MM.1S (cell line): ENCODE results near the gene FAM98A.

ENCODE experiments used
- DNase-seq: peaks from one replicate; pipeline ENCODE4 v3.0.0-alpha.2; 2015
- H2AFZ ChIP-seq: fragments of 300-600 bp; sonication (generic); 2 replicates; pipeline ENCODE4 v1.6.0; 2016; ENCODE audit warnings: antibody characterized with exemption, low read length
- H3F3A ChIP-seq: fragments of 300-600 bp; sonication (generic); 2 replicates; pipeline ENCODE4 v1.6.1; 2016; ENCODE audit warnings: mild to moderate bottlenecking, antibody characterized with exemption, low read length, moderate library complexity, mixed read lengths; ENCODE audit not compliant: insufficient read depth
- H3K27ac ChIP-seq: fragments of 300-600 bp; sonication (generic); 2 replicates; pipeline ENCODE4 v1.5.1; 2016; ENCODE audit warnings: mild to moderate bottlenecking, low read length
- H3K27me3 ChIP-seq: fragments of 300-600 bp; sonication (generic); replicated peaks from 2 replicates; pipeline ENCODE4 v1.6.0; 2016; ENCODE audit warnings: low read length; ENCODE audit not compliant: insufficient read depth
- H3K36me3 ChIP-seq: fragments of 300-600 bp; sonication (generic); replicated peaks from 2 replicates; pipeline ENCODE4 v1.6.1; 2016; ENCODE audit warnings: mild to moderate bottlenecking, low read length, mixed read lengths; ENCODE audit not compliant: insufficient read depth
- H3K4me1 ChIP-seq: fragments of 300-600 bp; sonication (generic); 2 replicates; pipeline ENCODE4 v1.6.1; 2016; ENCODE audit warnings: low read length, mixed read lengths
- H3K4me2 ChIP-seq: fragments of 300-600 bp; sonication (generic); 2 replicates; pipeline ENCODE4 v1.6.0; 2016; ENCODE audit warnings: low read depth, low read length
- H3K4me3 ChIP-seq: fragments of 300-600 bp; sonication (generic); 2 replicates; pipeline ENCODE4 v1.5.1; 2016; ENCODE audit warnings: low read length, mixed read lengths
- H3K79me2 ChIP-seq: fragments of 300-600 bp; sonication (generic); 2 replicates; pipeline ENCODE4 v1.6.1; 2016; ENCODE audit warnings: mixed run types, low read length, mixed read lengths
- H3K9ac ChIP-seq: fragments of 300-600 bp; sonication (generic); 2 replicates; pipeline ENCODE4 v1.6.1; 2016; ENCODE audit warnings: low read length, mixed read lengths
- H3K9me2 ChIP-seq: fragments of 300-600 bp; sonication (generic); replicated peaks from 2 replicates; pipeline ENCODE4 v1.6.1; 2016; ENCODE audit warnings: mild to moderate bottlenecking, low read length, mixed read lengths; ENCODE audit not compliant: insufficient read depth
- H3K9me3 ChIP-seq: fragments of 300-600 bp; sonication (generic); replicated peaks from 2 replicates; pipeline ENCODE4 v1.6.1; 2016; ENCODE audit warnings: mild to moderate bottlenecking, low read length, mixed read lengths; ENCODE audit not compliant: insufficient read depth
- H4K20me1 ChIP-seq: fragments of 300-600 bp; sonication (generic); 2 replicates; pipeline ENCODE4 v1.6.1; 2016; ENCODE audit warnings: mild to moderate bottlenecking, low read length, moderate library complexity, mixed read lengths; ENCODE audit not compliant: insufficient read depth
- EZH2 ChIP-seq: fragments of 300-600 bp; sonication (generic); optimal IDR thresholded peaks from 2 replicates; pipeline ENCODE3; 2017; ENCODE audit warnings: low read depth, mild to moderate bottlenecking, antibody characterized with exemption, low read length, mixed read lengths
- EZH2phosphoT487 ChIP-seq: fragments of 300-600 bp; sonication (generic); IDR thresholded peaks from 2 replicates; pipeline ENCODE4 v1.6.1; 2018; ENCODE audit warnings: antibody characterized with exemption, low read length
- TF ChIP-seq, protein P1 (sequence below): fragments of 300-600 bp; sonication (generic); IDR thresholded peaks from 2 replicates; pipeline ENCODE4 v1.5.1; 2016; ENCODE audit warnings: antibody characterized with exemption, low read length, mixed read lengths

The FAM98A gene

GRCh38 chr2:33606622-33607021, 7.5 kb upstream of the FAM98A start:
- TF ChIP-seq EZH2 (no peak), EZH2phosphoT487 (no peak)
- TF ChIP-seq, protein P1, sequence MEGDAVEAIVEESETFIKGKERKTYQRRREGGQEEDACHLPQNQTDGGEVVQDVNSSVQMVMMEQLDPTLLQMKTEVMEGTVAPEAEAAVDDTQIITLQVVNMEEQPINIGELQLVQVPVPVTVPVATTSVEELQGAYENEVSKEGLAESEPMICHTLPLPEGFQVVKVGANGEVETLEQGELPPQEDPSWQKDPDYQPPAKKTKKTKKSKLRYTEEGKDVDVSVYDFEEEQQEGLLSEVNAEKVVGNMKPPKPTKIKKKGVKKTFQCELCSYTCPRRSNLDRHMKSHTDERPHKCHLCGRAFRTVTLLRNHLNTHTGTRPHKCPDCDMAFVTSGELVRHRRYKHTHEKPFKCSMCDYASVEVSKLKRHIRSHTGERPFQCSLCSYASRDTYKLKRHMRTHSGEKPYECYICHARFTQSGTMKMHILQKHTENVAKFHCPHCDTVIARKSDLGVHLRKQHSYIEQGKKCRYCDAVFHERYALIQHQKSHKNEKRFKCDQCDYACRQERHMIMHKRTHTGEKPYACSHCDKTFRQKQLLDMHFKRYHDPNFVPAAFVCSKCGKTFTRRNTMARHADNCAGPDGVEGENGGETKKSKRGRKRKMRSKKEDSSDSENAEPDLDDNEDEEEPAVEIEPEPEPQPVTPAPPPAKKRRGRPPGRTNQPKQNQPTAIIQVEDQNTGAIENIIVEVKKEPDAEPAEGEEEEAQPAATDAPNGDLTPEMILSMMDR: no peak
- Histone ChIP-seq H3K27ac (no peak overlapping the region), H3K79me2 (no peaks in the 10 kb centered on the region), H3F3A (no peaks in the 10 kb centered on the region), H2AFZ (no peak overlapping the region), H3K9me3 (no peaks in the 10 kb centered on the region), H3K9me2 (no peaks in the 10 kb centered on the region), H3K27me3 (no peaks in the 10 kb centered on the region), H3K4me1 (no peaks in the 10 kb centered on the region), H3K36me3 (no peaks in the 10 kb centered on the region), H3K4me2 (no peak overlapping the region), H3K9ac (no peak overlapping the region), H4K20me1 (no peaks in the 10 kb centered on the region), H3K4me3 (no peak overlapping the region)
- DNase-seq: no peak

DNA sequence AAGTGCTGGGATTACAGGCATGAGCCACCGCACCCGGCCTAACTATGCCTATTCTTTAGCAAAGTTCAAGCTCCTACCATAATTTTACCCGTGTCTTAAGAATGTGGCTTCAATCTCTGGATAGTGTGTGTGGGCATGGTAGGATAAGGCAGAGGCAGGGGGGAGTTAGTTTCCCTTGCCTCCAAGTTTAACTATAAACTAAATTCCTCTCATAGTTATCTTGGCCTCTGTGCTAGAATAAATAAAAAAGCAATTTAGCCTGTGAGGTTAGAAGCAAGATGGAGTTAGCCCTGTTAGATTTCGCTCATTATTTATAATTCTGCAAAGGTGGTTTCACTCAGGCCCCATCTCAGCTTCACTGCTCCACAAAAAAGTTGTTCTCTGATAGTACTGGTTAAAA, 7.0 kb upstream of the FAM98A start:
- Histone ChIP-seq H3K9me2 (no peaks in the 10 kb centered on the region), H3K27me3 (no peaks in the 10 kb centered on the region), H3K79me2 (no peaks in the 10 kb centered on the region), H3K9ac (no peak overlapping the region), H3K9me3 (no peaks in the 10 kb centered on the region), H2AFZ (no peak overlapping the region), H3K36me3 (no peaks in the 10 kb centered on the region), H4K20me1 (no peaks in the 10 kb centered on the region), H3K27ac (no peak overlapping the region), H3K4me3 (no peak overlapping the region), H3K4me2 (no peak overlapping the region), H3K4me1 (no peaks in the 10 kb centered on the region), H3F3A (no peaks in the 10 kb centered on the region)
- DNase-seq: no peak
- TF ChIP-seq EZH2phosphoT487 (no peak), EZH2 (no peak)
- TF ChIP-seq, protein P1: no peak

GRCh38 chr2:33605056-33605455, 6.0 kb upstream of the FAM98A start:
- H3K79me2 ChIP-seq: no peaks in the 10 kb centered on the region
- H3K27me3 ChIP-seq: no peaks in the 10 kb centered on the region
- H3K9me3 ChIP-seq: no peaks in the 10 kb centered on the region
- no peaks in the 10 kb centered on the region for H4K20me1 ChIP-seq
- no peak overlapping the region for H2AFZ ChIP-seq
- no peak overlapping the region for H3K4me2 ChIP-seq
- no peaks in the 10 kb centered on the region for H3K9me2 ChIP-seq
- no peaks in the 10 kb centered on the region for H3F3A ChIP-seq
- no peak for DNase-seq
- no peak overlapping the region for H3K9ac ChIP-seq
- H3K36me3 ChIP-seq: no peaks in the 10 kb centered on the region
- H3K4me3 ChIP-seq: no peak overlapping the region
- H3K27ac ChIP-seq: no peak overlapping the region
- TF ChIP-seq, protein P1: no peak
- TF ChIP-seq EZH2 (no peak), EZH2phosphoT487 (no peak)
- H3K4me1 ChIP-seq: no peaks in the 10 kb centered on the region
